Cardiac fibroblast (primary cell): ENCODE data around the gene TMEM37.

ENCODE experiments used
- DNase-seq, 2 donors: peaks; one replicate each; pipeline versions ENCODE4 v3.0.0 to v3.0.0-alpha.2; 2010; ENCODE audit warnings: low read depth in 2 of 2
- H3K4me3 ChIP-seq, 2 donors: replicated peaks in 1 of 2; 1 replicate in 1 of 2; 2 replicates in 1 of 2; pipeline ENCODE4 v1.5.1; 2011; ENCODE audit warnings: low read depth in 2 of 2, low read length in 2 of 2, mild to moderate bottlenecking in 2 of 2, moderate library complexity in 1 of 2
- TF ChIP-seq, protein P1 (sequence below): IDR thresholded peaks from one replicate; pipeline ENCODE4 v1.5.1; 2011; ENCODE audit warnings: low read depth, mild to moderate bottlenecking, low read length, inconsistent platforms

Gene TMEM37

DNA sequence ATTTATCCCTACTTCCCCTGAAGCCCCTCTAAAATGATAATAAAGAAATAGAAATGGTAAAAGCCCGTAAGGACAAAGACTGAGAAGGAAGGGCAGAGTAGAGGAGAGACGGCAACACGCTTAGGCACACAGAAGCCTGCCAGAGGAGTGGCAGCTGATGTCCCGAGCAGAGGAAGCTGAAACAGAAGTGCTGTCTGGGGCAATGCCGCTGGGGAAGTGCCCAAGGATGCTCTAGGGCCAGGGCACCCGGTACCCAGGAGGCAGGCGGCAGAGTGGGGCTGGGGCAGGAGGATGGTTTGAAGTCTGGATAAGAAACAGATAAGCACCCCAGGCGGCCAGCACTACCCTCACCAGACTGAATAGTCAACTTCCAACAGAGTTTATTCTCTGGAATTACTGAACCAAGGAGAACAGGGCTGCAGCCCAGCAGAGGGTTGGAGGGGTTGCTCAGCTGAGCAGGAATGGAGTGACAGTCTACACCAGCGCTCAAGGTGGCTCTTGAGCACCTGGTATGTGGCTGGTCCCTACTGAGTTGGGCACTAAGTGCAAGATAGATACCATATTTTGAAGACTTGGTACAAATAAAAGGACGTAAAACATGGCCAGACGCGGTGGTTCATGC is 22.4 kb downstream of the TMEM37 start:
- TF ChIP-seq, protein P1, sequence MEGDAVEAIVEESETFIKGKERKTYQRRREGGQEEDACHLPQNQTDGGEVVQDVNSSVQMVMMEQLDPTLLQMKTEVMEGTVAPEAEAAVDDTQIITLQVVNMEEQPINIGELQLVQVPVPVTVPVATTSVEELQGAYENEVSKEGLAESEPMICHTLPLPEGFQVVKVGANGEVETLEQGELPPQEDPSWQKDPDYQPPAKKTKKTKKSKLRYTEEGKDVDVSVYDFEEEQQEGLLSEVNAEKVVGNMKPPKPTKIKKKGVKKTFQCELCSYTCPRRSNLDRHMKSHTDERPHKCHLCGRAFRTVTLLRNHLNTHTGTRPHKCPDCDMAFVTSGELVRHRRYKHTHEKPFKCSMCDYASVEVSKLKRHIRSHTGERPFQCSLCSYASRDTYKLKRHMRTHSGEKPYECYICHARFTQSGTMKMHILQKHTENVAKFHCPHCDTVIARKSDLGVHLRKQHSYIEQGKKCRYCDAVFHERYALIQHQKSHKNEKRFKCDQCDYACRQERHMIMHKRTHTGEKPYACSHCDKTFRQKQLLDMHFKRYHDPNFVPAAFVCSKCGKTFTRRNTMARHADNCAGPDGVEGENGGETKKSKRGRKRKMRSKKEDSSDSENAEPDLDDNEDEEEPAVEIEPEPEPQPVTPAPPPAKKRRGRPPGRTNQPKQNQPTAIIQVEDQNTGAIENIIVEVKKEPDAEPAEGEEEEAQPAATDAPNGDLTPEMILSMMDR, result no peak
- no peak for DNase-seq
- H3K4me3 ChIP-seq, result no peak overlapping the region

DNA sequence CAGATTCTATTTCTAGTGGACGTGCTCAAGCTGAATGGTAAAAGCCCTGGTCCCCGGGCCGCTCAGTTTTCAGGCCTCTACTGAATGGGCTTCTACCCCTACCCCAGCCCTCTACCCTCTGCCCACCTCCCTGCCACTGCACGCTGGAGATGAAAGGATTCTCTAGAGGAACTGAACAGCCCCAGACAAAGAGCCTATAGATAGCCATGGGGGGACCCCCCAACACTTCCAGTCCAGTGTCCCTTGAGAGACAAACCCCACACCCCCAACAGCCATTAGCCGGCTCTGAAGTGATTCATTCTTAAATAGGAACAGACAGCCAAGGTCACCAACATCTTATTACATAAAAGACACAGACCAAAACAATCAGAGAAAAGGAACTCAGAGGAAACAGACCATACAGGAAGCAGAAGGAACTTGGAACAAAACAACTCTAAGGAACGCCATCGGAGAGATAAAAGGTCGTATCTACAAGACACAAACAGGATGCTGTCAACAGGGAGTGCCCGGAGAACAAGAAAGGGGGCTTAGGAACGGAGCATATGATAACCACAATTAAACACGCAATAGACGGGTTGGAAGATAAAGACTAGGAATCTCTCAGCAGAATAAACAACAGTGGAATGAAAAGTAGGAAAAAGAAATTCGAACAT is 23.5 kb downstream of the TMEM37 start:
- TF ChIP-seq, protein P1, result no peak
- DNase-seq, result peak; percentile 36 to 69
- H3K4me3 ChIP-seq, result no peak overlapping the region

DNA sequence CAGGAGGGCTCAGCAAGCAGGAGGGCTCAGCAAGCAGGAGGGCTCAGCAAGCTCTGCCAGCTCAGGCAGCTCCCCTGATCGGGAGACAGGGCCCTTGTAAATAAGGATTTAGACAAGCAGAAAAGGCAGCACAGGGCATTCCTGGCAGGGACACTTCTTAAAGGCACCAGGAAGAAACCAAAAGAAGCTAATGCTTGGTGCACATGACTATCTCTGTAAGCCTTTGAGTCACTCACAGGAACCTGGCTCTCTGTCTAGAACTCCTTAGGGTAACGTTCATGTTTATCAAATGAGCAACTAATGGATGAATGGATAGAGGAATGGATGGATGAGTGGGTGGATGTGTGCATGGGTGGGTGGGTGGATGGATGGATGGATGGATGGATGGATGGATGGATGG is 28.4 kb downstream of the TMEM37 start:
- peak in 1 of 2 donors; percentile 7 for DNase-seq
- TF ChIP-seq, protein P1, result no peak
- H3K4me3 ChIP-seq, result no peak overlapping the region

DNA sequence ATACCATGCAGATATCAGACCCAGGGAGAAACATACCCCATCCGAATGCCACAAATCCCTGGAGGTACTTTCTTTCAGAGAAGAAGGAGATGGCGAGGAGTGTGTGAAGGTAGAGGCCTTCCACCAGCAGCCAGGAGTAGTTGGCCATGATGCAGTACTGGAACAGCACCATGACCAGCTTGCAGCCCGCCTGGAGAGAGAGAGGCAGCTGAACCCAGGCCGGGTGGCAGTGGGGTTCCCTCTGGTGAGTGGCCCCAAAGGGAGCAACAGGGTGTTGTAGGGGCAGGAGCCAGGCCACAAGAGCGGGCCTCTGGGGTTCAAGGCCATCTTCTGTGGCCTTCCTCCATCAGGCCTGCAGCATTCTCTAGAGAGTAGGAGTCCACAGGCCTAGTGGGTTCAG is 30.2 kb downstream of the TMEM37 start:
- TF ChIP-seq, protein P1, result no peak
- DNase-seq, result no peak
- H3K4me3 ChIP-seq, result no peak overlapping the region

DNA sequence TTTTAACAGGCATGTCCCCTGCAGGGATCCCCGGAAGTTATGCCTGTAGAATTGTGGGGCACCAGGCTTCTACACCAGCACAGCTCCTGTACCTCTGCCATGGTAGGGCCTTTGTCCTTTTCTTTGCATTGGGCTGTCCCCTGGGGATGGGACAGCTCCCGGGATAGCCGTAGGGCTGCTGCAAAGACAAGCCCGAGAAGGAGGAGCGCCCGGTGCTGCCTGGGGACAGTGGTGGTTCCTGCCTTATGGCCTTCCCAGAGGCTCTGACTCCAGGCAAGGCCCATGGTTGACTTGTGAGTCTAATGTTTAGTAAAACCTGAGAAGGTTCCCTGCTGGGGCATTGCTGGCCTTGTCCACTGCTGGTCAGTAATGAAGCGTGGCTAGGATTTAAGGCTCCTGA is 30.9 kb downstream of the TMEM37 start:
- H3K4me3 ChIP-seq, result no peak overlapping the region
- TF ChIP-seq, protein P1, result no peak
- no peak for DNase-seq

DNA sequence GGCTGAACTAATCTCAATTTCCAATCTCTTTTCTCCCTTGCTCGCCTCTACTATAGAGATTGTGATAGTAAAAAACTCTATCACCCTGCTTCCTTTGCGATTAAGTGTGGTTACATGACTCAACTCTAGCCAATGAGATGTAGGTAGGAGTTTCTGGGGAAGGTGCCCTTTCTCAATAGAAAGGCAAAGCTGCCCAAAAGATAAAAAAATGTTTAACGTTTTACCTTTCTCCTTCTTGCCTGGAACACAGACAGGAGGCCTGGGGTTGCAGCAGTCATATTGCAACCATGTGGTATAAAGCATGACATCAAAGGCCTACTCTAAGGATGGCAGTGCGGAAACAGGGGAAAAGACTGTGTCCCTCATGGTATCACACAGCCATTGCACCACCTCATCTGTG is 31.5 kb downstream of the TMEM37 start:
- H3K4me3 ChIP-seq, result no peak overlapping the region
- TF ChIP-seq, protein P1, result no peak
- DNase-seq, result no peak
